Stimulated activated CD4-positive, alpha-beta T cell treated with anti-CD3 and anti-CD28 coated beads, Interleukin-2, amount 100 ng/mL, for 48 hours (primary cell): ENCODE data around the gene PDE8A.
"Not testable (repeated sequence)": the region's sequence is repeated elsewhere in the genome, so short reads cannot be mapped to it uniquely, and the experiment has no call there.

ENCODE experiments used
- DNase-seq, 2 donors: peaks; one replicate each; pipeline ENCODE4 v3.0.0-alpha.2; 2020

PDE8A gene

GRCh38 chr15:84961114-84961452 is 20.6 kb upstream of the PDE8A start:
- no peak for DNase-seq

GRCh38 chr15:84961707-84962106 is 19.9 kb upstream of the PDE8A start:
- DNase-seq = no peak

- no peak for DNase-seq
These were observed 18.7 kb upstream of the PDE8A start for GRCh38 chr15:84962955-84963354.

DNA sequence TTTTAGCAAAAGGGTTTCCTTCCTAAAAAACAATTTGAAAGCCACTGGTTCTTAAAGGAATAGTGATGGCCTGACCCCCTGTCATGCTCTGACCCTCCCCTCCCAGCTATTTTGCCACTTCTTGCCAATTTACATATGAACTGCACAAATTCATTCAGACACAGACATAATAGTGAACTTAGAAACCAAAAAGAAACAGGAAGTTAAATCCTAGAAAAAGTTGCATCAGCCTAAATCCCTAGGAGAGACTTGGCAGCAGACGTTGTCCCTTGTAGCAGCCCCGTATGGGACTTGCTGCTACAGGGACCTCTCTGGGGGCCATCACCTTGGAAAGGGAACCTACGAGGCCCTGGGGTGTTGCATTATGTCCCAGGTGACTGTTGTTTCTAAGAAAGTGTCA is 14.3 kb upstream of the PDE8A start:
- DNase-seq = no peak

DNA sequence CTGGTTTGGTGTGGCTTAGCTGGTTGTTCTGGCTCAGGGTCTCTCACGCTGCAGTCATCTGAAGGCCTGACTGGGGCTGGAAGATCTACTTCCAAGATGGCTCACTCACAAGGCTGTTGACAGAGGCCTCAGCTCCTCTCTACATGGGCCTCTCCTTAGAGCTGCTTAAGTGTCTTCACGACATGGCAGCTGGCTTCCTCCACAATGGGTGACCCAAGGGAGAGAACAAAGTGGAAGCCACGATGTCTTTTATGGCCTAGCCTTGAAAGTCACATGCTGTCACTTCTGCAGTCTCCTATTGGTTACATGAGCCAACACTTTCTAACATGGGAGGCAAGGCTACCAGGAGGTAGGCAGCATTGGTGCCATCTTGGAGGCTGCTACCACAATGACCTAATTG is 13.4 kb upstream of the PDE8A start:
- DNase-seq = no peak

GRCh38 chr15:84969257-84969656 is 12.4 kb upstream of the PDE8A start:
- DNase-seq = no peak

DNA sequence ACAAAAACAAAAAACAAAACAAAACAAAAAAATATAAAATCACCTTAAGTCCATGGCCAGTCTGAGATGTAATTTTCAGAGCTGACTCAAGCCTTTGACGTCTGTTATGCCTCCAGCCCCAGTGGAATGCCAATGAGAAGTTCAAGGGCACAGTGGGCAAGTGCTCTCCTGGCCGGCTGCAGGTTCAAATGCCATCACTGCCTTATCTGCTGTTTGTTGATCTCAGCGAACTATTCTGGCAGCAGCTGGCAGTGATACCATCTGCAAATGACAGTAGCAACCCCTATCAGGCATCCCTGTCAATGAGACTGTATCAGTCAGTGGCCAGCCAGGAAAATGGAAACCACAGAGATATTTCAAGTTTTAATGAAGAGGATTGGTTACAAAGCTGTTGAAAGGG is 10.8 kb upstream of the PDE8A start:
- DNase-seq = no peak

DNA sequence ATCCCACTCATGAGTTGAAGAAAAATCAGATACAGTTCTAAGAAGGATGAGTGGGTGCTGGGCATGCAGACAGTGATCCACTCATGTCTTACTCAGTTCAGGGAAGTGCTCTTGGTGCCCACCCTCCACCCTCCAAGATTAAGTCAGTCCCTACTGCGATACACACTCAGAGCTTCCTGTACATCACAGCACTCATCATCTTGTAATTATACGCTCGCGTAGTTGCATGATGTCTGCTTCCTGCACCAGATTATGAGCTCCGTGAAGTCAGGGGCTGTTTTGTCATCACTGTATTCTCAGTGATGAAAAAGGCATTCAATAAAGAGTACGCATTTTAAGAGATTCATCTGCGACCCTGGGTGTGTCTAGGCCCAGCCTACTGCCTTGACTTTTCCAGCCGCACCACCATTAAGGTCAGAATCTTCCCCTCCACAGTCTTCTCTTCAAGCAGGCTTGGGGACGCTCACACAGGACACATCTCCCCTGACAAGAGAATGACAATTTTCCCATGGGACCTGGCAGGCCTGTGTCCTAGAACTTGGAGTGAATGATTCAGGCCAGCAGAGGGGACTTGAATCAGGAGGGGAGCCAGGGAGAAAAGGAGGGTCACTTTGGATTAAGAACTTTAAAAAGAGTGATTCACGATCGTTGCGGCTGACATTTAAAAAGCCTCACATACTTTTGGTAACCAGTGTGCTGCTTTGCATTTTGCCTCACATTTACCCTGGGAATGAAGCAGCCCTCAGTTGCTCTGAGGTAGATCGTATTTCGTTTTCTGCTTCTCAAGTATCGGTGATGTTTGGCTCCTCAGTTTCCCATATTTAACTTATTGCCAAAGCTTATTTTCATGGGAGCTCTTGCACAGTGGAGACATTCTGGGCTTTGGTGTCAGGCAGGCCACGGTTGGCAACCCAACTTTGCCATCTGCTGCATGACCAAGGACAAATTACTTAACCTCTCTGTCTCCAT is 7.9 kb upstream of the PDE8A start:
- DNase-seq = no peak

DNA sequence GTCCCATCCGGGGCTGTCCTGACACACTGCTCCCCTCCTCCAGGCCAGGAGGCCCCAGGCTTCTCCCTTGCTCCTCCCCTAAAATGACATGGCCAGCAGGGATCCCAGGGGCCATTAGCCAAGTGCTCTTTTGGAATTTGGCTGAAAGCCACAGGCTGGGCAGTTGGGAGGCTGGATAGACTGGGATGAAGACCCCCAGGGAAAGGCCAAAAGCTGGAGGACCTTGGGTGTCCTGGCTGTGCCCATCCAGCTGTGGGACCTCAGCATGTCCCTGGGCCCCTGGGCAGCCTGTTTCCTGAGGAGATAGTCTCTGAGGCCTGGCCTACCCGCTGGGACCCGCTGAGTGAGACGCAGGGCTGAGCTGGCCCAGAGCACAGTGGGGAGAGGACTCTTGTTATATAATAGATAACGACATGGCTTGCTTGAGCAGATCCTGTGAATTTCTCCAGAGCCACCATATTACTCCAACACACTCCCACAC is 5.7 kb upstream of the PDE8A start:
- no peak for DNase-seq

DNA sequence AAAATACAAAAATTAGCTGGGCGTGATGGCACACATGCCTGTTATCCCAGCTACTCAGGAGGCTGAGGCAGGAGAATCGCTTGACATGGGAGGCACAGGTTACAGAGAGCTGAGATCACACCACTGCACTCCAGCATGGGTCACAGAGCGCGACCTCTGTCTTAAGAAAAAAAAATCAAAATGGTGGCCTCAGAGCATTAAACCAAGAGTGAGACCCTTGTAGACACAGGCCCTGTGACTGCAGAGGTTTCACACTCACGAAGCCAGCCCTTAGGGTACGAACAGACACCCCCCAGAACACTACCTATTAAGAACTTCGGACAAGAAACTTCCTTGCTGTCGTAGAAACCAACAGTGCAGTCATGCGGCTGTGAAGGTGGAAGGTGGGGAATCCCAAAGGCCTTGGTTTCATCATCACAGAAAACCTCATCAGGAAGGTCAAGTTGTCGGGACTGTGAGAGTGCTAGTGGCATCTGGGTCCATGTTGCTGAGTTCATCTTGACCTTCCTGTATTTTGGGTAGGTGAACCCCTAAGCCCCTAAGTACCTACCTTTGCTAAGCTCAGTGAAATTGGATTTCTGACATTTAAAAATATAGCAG is 4.8 kb upstream of the PDE8A start:
- no peak for DNase-seq

- no peak for DNase-seq
These were observed 2.0 kb upstream of the PDE8A start for GRCh38 chr15:84979651-84980050.

GRCh38 chr15:84980196-84981053 is 1.2 kb upstream of the PDE8A start:
- peak; percentile 74 to 76 for DNase-seq

DNA sequence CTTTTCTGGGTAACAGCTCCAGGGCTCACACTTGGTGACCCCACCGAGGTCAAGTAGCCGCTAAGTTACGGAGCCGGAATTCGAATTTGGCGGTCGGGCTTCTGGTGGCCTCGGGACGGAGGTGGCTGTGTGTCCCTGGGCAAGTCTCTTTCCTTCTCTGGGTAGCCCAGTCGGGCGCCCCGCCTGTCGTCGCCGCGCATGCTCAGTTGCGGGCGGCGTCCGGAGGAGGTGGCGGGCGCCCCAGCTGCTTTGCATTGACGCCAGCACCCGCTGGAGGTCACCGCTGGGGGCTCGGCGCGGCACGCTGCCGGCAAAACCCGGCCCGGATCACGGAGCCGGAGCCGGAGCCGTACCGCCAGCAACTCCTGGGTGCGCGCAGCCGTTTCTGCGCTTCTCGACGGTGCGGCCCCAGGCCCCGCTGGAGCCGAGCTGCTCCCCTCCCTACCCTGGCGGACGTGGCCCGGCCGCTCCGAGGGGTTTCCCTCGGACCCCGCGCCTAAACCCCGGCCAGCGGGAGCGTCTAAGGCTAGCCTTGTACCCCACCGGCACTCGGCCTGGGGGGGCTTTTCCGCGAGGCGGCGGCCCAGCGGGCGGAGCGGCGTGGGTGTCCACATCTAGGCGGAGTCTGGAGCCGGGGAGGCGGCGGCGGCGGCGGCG is 474 bp upstream of the PDE8A start:
- DNase-seq = peak; percentile 94 to 96

GRCh38 chr15:84982301-84982920 is 755 bp downstream of the PDE8A start:
- DNase-seq = peak; percentile 37 to 40

GRCh38 chr15:84983294-84983693 is 1.6 kb downstream of the PDE8A start:
- no peak for DNase-seq

DNA sequence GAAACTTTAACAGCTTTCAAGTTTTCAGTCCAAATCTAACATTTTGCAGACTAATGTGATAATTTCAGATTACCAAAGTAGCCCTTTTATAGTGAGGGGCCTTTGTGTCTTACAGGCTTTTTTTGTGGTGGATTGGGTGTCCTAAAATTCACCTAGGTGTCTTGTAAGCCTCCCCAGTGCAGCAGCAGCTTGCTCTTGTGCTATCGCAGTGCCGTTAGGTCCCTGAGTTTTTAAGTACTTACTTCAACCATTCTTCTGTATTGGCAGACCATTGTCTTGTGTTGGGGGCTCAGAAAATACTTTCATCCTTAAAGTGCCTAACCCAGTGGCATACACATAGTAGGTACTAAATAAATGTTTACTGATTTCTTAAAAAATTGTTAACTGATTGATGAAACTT is 2.1 kb downstream of the PDE8A start:
- DNase-seq = no peak

- no peak for DNase-seq
These were observed 3.5 kb downstream of the PDE8A start for GRCh38 chr15:84985158-84985557.

- DNase-seq = not testable (repeated sequence)
These were observed 5.7 kb downstream of the PDE8A start for GRCh38 chr15:84987351-84987750.

DNA sequence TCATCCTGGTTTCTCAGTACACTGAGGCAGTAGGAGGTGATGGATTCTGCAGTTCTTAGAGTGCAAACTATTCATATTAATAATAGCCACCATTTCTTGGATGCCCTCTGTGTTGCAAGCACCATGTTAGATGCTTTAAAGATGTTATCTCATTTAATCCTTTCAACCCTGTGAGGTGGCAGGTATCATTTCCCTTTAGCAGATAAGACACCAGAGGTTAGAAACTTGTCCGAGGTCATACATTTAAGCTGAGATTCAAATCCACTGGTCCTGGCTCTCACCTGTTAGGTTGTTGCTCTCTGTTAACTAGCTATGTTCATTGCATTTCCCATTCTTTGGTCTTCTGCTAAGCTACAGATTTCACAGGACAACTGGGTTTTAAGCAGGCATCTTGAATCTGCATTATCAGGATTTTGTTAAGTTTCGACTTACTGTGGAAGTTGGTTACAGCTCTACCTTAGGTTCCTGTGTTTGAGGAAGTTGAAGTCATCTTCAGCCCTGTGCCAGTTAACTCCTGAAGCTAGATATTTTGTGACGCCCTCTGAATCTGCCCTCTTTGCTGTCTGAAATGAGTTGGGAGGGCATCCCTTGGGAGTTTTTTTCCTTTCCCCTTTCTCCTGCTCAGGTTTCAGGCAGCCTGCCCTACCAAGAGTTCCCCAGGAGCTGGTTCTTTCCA is 6.4 kb downstream of the PDE8A start:
- DNase-seq = no peak

DNA sequence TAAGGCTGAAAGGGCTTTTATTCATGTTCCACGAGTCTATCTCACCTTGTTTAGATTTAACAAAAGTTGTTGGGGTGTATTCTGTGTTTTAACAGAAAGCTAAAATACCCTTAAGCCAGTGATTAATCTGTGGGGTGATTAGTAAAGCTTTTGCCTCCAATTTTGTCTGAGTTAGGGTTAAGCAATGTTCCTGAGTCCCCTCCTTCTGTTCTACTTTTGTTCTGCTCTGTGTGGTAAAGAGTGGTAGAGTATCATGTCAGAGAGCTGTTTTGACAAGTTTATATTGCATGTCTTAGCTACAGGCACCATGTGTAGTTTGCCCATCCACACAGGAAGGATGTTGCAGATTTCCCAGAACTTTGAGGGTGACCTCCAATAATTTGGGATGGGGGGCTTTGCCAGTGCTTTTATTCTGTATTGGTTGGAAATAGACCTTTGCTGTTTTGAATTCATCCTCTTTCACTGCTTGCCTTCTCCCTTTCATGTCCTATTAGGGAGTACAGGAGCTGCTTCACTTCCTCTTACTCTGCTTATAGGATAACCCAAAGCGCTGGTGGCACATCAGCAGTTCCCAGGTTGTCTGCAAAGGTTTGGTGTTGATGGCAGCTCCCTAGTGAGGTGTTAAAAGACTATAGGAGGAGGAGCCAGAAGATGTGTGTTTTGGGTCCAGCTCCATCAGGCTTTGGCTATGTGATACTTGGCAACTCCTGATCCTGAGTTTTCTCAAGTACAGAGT is 7.4 kb downstream of the PDE8A start:
- no peak for DNase-seq

DNA sequence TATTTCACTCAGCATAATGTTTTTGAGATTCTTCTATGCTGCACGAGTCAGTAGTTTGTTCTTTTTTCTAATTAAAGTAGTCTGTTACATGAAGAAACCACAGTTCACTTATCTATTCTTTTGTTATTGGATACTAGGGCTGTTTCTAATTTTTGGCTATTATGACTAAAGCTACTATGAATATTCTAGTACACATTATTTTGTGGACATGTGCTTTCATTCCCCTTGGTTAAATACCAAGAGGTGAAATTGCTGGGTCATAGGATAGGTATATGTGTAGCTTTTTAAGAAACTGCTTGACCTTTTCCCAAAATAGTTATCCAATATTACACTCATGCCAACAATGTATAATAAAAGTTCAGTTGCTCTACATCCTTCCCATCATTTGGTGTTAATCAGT is 8.9 kb downstream of the PDE8A start:
- no peak for DNase-seq
